GM23338 (cell line): ENCODE data around the gene GNA12. TPM values are rescaled to one million over a fixed set of nuclear protein-coding genes. Genes with fewer than 3 reads are reported as not detected.
A peak's percentile ranks its signal among the peaks of the same experiment; 100 is the strongest.

ENCODE experiments used
- ATAC-seq: fragments of 200-7000 bp; cut with Tn5 transposase; 3 replicates; pipeline ENCODE4 v1.9.1; 2020
- DNase-seq: peaks from one replicate; pipeline ENCODE4 v3.0.0-alpha.2; 2015; ENCODE audit warnings: low spot score
- H2AFZ ChIP-seq: fragments of 200-600 bp; sonication (generic); 2 replicates; pipeline ENCODE4 v1.8.0; 2016; ENCODE audit warnings: antibody characterized with exemption, mild to moderate bottlenecking, moderate library complexity
- H3F3A ChIP-seq: fragments of 200-600 bp; sonication (generic); replicated peaks from 2 replicates; pipeline ENCODE4 v1.8.0; 2017; ENCODE audit warnings: antibody characterized with exemption, mixed run types, low read depth
- H3K27ac ChIP-seq: fragments of 200-600 bp; sonication (generic); 2 replicates; pipeline ENCODE4 v1.6.1; 2016; ENCODE audit warnings: low read depth
- H3K27me3 ChIP-seq: fragments of 200-600 bp; sonication (generic); 2 replicates; pipeline ENCODE4 v1.8.0; 2016; ENCODE audit warnings: mild to moderate bottlenecking, mixed run types, moderate library complexity; ENCODE audit not compliant: insufficient read depth
- H3K36me3 ChIP-seq: fragments of 200-600 bp; sonication (generic); 2 replicates; pipeline ENCODE4 v1.8.0; 2016; ENCODE audit warnings: mild to moderate bottlenecking; ENCODE audit not compliant: insufficient read depth
- H3K4me1 ChIP-seq: fragments of 200-600 bp; sonication (generic); 2 replicates; pipeline ENCODE4 v1.8.0; 2016; ENCODE audit warnings: mild to moderate bottlenecking, moderate library complexity; ENCODE audit not compliant: insufficient read depth
- H3K4me2 ChIP-seq: fragments of 200-600 bp; sonication (generic); 2 replicates; pipeline ENCODE4 v1.7.1; 2017; ENCODE audit warnings: mixed run types
- H3K4me3 ChIP-seq: fragments of 200-600 bp; sonication (generic); 2 replicates; pipeline ENCODE4 v1.6.1; 2016; ENCODE audit warnings: mixed run types
- H3K79me2 ChIP-seq: fragments of 200-600 bp; sonication (generic); replicated peaks from 2 replicates; pipeline ENCODE4 v1.8.0; 2017; ENCODE audit warnings: mild to moderate bottlenecking; ENCODE audit not compliant: insufficient read depth
- H3K9me2 ChIP-seq: fragments of 200-600 bp; sonication (generic); 2 replicates; pipeline ENCODE4 v1.8.0; 2017; ENCODE audit not compliant: insufficient read depth
- H4K20me1 ChIP-seq: fragments of 200-600 bp; sonication (generic); replicated peaks from 2 replicates; pipeline ENCODE4 v1.8.0; 2017; ENCODE audit warnings: mild to moderate bottlenecking; ENCODE audit not compliant: insufficient read depth
- H3K27ac Mint-ChIP-seq: 2 replicates; pipeline ENCODE4 v1.8.0; 2020; ENCODE audit warnings: inconsistent platforms, mild to moderate bottlenecking, moderate library complexity, mixed read lengths
- H3K27me3 Mint-ChIP-seq: 3 replicates; pipeline ENCODE4 v1.8.0; 2022; ENCODE audit warnings: low read depth, mild to moderate bottlenecking, moderate library complexity, mixed read lengths, inconsistent platforms; ENCODE audit not compliant: insufficient read depth, poor library complexity
- H3K36me3 Mint-ChIP-seq: 3 replicates; pipeline ENCODE4 v1.8.0; 2021; ENCODE audit warnings: low read depth, mild to moderate bottlenecking, inconsistent platforms, moderate library complexity, mixed read lengths
- H3K4me1 Mint-ChIP-seq: 3 replicates; pipeline ENCODE4 v1.8.0; 2020; ENCODE audit warnings: mild to moderate bottlenecking, inconsistent platforms, mixed read lengths
- H3K4me3 Mint-ChIP-seq: 3 replicates; pipeline ENCODE4 v1.8.0; 2021; ENCODE audit warnings: moderate library complexity, mild to moderate bottlenecking, inconsistent platforms, mixed read lengths
- H3K9me3 Mint-ChIP-seq: 3 replicates; pipeline ENCODE4 v1.8.0; 2020; ENCODE audit warnings: moderate library complexity, mild to moderate bottlenecking, inconsistent platforms, mixed read lengths
- CREB1 ChIP-seq: fragments of 250-450 bp; sonication (Bioruptor Pico); IDR thresholded peaks from 2 replicates; pipeline ENCODE4 v1.5.0; 2020; ENCODE audit warnings: low read depth, mild to moderate bottlenecking, moderate library complexity
- CTCF ChIP-seq, 2 experiments: fragments of 200-600 bp in 1 of 2; sonication (generic) in 1 of 2; conservative IDR thresholded peaks; 2 replicates each; pipeline versions ENCODE4 v1.5.1 to v1.6.1; 2016 to 2017; ENCODE audit warnings: antibody characterized with exemption in 2 of 2, low read depth in 2 of 2, mild to moderate bottlenecking in 2 of 2, moderate library complexity in 1 of 2
- ETS1 ChIP-seq: IDR thresholded peaks from 2 replicates; pipeline ENCODE4 v1.6.1; 2016; ENCODE audit warnings: antibody characterized with exemption
- EZH2 ChIP-seq: fragments of 200-600 bp; sonication (generic); IDR thresholded peaks from one replicate; pipeline ENCODE4 v1.8.0; 2017; ENCODE audit warnings: antibody characterized with exemption, mild to moderate bottlenecking, low read depth; ENCODE audit not compliant: unreplicated experiment
- EZH2phosphoT487 ChIP-seq: fragments of 200-600 bp; sonication (generic); IDR thresholded peaks from one replicate; pipeline ENCODE4 v1.8.1; 2018; ENCODE audit warnings: antibody characterized with exemption; ENCODE audit not compliant: unreplicated experiment
- NANOG ChIP-seq: IDR thresholded peaks from 2 replicates; pipeline ENCODE4 v1.6.1; 2016; ENCODE audit warnings: antibody characterized with exemption, borderline replicate concordance
- POLR2AphosphoS5 ChIP-seq: IDR thresholded peaks from 2 replicates; pipeline ENCODE4 v1.6.1; 2016; ENCODE audit warnings: antibody characterized with exemption, low read depth
- REST ChIP-seq: IDR thresholded peaks from one replicate; pipeline ENCODE4 v1.6.1; 2018; ENCODE audit warnings: antibody characterized with exemption; ENCODE audit not compliant: unreplicated experiment
- STAT1 ChIP-seq: IDR thresholded peaks from one replicate; pipeline ENCODE4 v1.6.1; 2016; ENCODE audit warnings: antibody characterized with exemption; ENCODE audit not compliant: unreplicated experiment
- ZNF114 ChIP-seq: fragments of 250-450 bp; sonication (Bioruptor Pico); IDR thresholded peaks from 2 replicates; pipeline ENCODE4 v1.5.0; 2020; ENCODE audit warnings: mild to moderate bottlenecking, moderate library complexity
- ZNF331 ChIP-seq: fragments of 250-450 bp; sonication (Bioruptor Pico); IDR thresholded peaks from 2 replicates; pipeline ENCODE4 v1.5.0; 2020; ENCODE audit warnings: low read depth, mild to moderate bottlenecking, moderate library complexity
- ZNF462 ChIP-seq: fragments of 250-450 bp; sonication (Bioruptor Pico); IDR thresholded peaks from 2 replicates; pipeline ENCODE4 v1.5.0; 2020; ENCODE audit warnings: mild to moderate bottlenecking, moderate library complexity
- polyA plus RNA-seq: library from polyadenylated mRNA; unstranded; fragments of >200 nt; fragmentation: Nextera tagmentation; extraction: Ambion mirVana; gene quantifications from 2 replicates; pipeline ENCODE4 v1.2.1, GENCODE V29; 2016
- total RNA-seq: library from RNA; depleted of rRNA; stranded (reverse); fragments of >200 nt; shearing (Covaris generic); gene quantifications from 2 replicates; pipeline ENCODE4 v1.2.3, GENCODE V29; 2014

GNA12 gene
- total and polyA plus RNA-seq, 2 experiments from 2014 or later: 24.0 to 87.7 TPM

- no peak for TF ChIP-seq REST
- TF ChIP-seq NANOG: no peak
- TF ChIP-seq CREB1: no peak
- no peak for TF ChIP-seq EZH2phosphoT487
- no peak for TF ChIP-seq ZNF331 (CRISPR knock-in tag)
- TF ChIP-seq POLR2AphosphoS5: no peak
These were observed 25.5 kb downstream of the GNA12 start (continued) for GRCh38 chr7:2818653-2819052.

- Mint-ChIP-seq H3K27ac (peak overlapping the region; percentile 54; the same call in 1 of the 2 replicates), H3K36me3 (peaks cover 12% of the 10 kb centered on the region), H3K4me1 (peaks cover 87% of the 10 kb centered on the region), H3K27me3 (peaks cover 30% of the 10 kb centered on the region), H3K9me3 (no peaks in the 10 kb centered on the region), H3K4me3 (no peak overlapping the region)
- peaks cover 77% of the 10 kb centered on the region for H3K4me1 ChIP-seq
- H3K36me3 ChIP-seq: no peaks in the 10 kb centered on the region
- peaks cover 17% of the 10 kb centered on the region for H3F3A ChIP-seq
- ATAC-seq (no peak), DNase-seq (no peak)
- H4K20me1 ChIP-seq: no peaks in the 10 kb centered on the region
- no peak for TF ChIP-seq ZNF462 (CRISPR knock-in tag)
- TF ChIP-seq ZNF114 (CRISPR knock-in tag): no peak
- no peak for TF ChIP-seq EZH2
- TF ChIP-seq CTCF (conservative IDR thresholded peaks at IDR 0.05; ENCODE audit: low read depth in 2 of 2): no peak
- TF ChIP-seq ZNF331 (CRISPR knock-in tag): no peak
- TF ChIP-seq EZH2phosphoT487: no peak
- no peak for TF ChIP-seq NANOG
- no peak for TF ChIP-seq CREB1
- TF ChIP-seq STAT1: no peak
- TF ChIP-seq ETS1: no peak
- peaks cover 91% of the 10 kb centered on the region for H3K79me2 ChIP-seq
- H3K4me2 ChIP-seq: 0 out of 2 replicates have a peak overlapping the region, but pooled peaks have one; percentile 13
- 0 out of 2 replicates have a peak overlapping the region, but pooled peaks have one; percentile 96 for H3K27ac ChIP-seq
- H3K27me3 ChIP-seq: no peaks in the 10 kb centered on the region
- H3K9me2 ChIP-seq: no peaks in the 10 kb centered on the region
- H2AFZ ChIP-seq: no peak overlapping the region
- H3K4me3 ChIP-seq: no peak overlapping the region
These were observed 26.0 kb downstream of the GNA12 start for GRCh38 chr7:2818121-2818520.
